Stimulated activated CD8-positive, alpha-beta memory T cell treated with anti-CD3 and anti-CD28 coated beads, Interleukin-12 subunit alpha, Interleukin-12 subunit beta, amount 100 ng/mL, for 4 hours (primary cell): Measurements from ENCODE around the gene MAGI1.
"Not testable (repeated sequence)": the region's sequence is repeated elsewhere in the genome, so short reads cannot be mapped to it uniquely, and the experiment has no call there.

Experiments used
- DNase-seq: peaks from one replicate; pipeline ENCODE4 v3.0.0-alpha.2; 2020; ENCODE audit warnings: low read depth

Gene MAGI1

GRCh38 chr3:65746848-65747247 lies 291.9 kb downstream of the MAGI1 start:
- DNase-seq, result no peak

- no peak for DNase-seq
These were observed 293.4 kb downstream of the MAGI1 start for GRCh38 chr3:65745306-65745705.

- DNase-seq, result no peak
These were observed 295.8 kb downstream of the MAGI1 start for GRCh38 chr3:65742914-65743313.

- no peak for DNase-seq
These were observed 297.2 kb downstream of the MAGI1 start for GRCh38 chr3:65741540-65741939.

- no peak for DNase-seq
These were observed 298.7 kb downstream of the MAGI1 start for GRCh38 chr3:65739901-65740541.

GRCh38 chr3:65734792-65735191 lies 303.9 kb downstream of the MAGI1 start:
- no peak for DNase-seq

- DNase-seq, result no peak
These were observed 304.3 kb downstream of the MAGI1 start for GRCh38 chr3:65734382-65734781.

- no peak for DNase-seq
These were observed 305.3 kb downstream of the MAGI1 start for GRCh38 chr3:65733459-65733858.

GRCh38 chr3:65732051-65732935 lies 306.4 kb downstream of the MAGI1 start:
- no peak for DNase-seq

- DNase-seq, result no peak
These were observed 308.3 kb downstream of the MAGI1 start for GRCh38 chr3:65730449-65730848.

GRCh38 chr3:65729973-65730372 lies 308.7 kb downstream of the MAGI1 start:
- DNase-seq, result no peak

- no peak for DNase-seq
These were observed 309.2 kb downstream of the MAGI1 start for GRCh38 chr3:65729555-65729954.

GRCh38 chr3:65728138-65728537 lies 310.6 kb downstream of the MAGI1 start:
- DNase-seq, result no peak

- DNase-seq, result no peak
These were observed 314.7 kb downstream of the MAGI1 start for GRCh38 chr3:65723985-65724384.

GRCh38 chr3:65723011-65723410 lies 315.7 kb downstream of the MAGI1 start:
- no peak for DNase-seq

- DNase-seq, result no peak
These were observed 317.6 kb downstream of the MAGI1 start for GRCh38 chr3:65720989-65721737.

- DNase-seq, result not testable (repeated sequence)
These were observed 319.1 kb downstream of the MAGI1 start for GRCh38 chr3:65719639-65720038.

- DNase-seq, result no peak
These were observed 320.9 kb downstream of the MAGI1 start for GRCh38 chr3:65717676-65718346.

- DNase-seq, result no peak
These were observed 322.5 kb downstream of the MAGI1 start for GRCh38 chr3:65716071-65716751.

- DNase-seq, result no peak
These were observed 324.6 kb downstream of the MAGI1 start for GRCh38 chr3:65714134-65714533.

- no peak for DNase-seq
These were observed 325.7 kb downstream of the MAGI1 start for GRCh38 chr3:65713016-65713415.

- no peak for DNase-seq
These were observed 326.6 kb downstream of the MAGI1 start for GRCh38 chr3:65712140-65712539.
